GM19025 (cell line): ENCODE measurements around the gene SBNO2.

Experiments used
- ATAC-seq: cut with Tn5 transposase; IDR thresholded peaks from one replicate; pipeline ENCODE4 v1.9.1; 2021; ENCODE audit warnings: mild to moderate bottlenecking, low read depth, moderate library complexity; ENCODE audit not compliant: unreplicated experiment

Gene SBNO2

DNA sequence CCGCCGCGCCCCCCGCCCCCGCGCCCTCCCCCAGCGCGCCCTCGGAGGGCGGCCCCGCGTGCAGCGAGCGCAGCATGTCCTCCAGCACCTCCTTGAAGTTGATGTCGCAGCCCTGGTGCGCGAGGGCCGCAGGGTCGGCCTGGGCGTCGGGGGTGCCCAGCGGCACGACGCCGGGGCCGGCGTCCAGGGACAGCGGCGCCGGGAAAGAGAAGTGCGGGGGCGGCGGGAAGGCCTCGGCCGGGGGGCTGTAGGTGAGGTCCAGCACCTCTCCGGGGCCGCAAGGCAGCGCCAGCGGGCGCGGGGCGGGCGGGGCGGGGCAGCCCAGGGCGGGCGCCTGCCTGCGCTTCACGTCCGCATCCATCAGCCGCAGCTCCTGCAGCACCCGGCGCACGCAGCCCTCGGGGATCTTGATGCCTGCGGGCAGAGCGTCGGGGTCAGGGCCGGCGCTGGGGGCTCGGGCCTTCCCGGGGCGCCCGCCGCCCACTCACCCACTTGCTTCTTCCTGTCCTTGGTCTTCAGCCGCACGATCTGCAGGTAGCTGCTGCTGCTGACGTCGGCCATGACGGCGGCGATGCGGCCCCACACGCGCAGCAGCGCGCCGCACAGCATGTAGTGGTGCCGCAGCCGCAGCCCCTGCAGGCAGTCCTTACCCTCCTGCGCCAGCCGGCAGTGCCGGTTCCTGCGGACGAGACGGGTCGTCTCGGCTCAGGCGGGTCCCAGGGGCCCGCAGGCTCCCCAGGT lies 65.6 kb downstream of the SBNO2 start:
- ATAC-seq = no peak

- ATAC-seq = no peak
These were observed 66.3 kb downstream of the SBNO2 start for GRCh38 chr19:1107661-1108261.

GRCh38 chr19:1106841-1107660 lies 67.0 kb downstream of the SBNO2 start:
- no peak for ATAC-seq

- ATAC-seq = no peak
These were observed 67.9 kb downstream of the SBNO2 start for GRCh38 chr19:1105873-1106840.

- no peak for ATAC-seq
These were observed 68.8 kb downstream of the SBNO2 start for GRCh38 chr19:1105008-1105872.

GRCh38 chr19:1104311-1105007 lies 69.6 kb downstream of the SBNO2 start:
- peak; percentile 20 for ATAC-seq

GRCh38 chr19:1103708-1104310 lies 70.3 kb downstream of the SBNO2 start, which contains the start of gene GPX4:
GPX4 (plus strand) TSS chr19:1103994; CDS start chr19:1104044, 50 bp downstream.
- ATAC-seq = peak; percentile 54

GRCh38 chr19:1103132-1103707 lies 70.8 kb downstream of the SBNO2 start:
- ATAC-seq = no peak

GRCh38 chr19:1102407-1103131 lies 71.5 kb downstream of the SBNO2 start:
- ATAC-seq = peak; percentile 27

DNA sequence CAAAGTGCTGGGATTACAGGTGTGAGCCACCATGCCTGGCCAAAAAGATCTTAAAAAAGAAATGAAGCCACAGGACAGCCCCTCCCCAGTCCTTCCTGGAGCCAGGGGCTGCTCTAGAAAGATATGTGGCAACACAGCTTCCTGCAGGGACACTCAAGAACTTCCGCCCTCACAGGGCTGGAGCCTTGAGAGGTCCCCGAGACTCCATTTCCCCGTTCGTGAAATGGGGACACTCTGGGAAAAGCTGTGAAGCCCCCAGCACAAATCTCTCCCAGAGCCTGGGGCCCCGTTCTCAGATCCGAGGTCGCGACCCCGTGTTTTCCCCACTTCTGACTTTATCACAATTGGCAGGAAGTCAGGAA lies 72.8 kb downstream of the SBNO2 start:
- no peak for ATAC-seq

DNA sequence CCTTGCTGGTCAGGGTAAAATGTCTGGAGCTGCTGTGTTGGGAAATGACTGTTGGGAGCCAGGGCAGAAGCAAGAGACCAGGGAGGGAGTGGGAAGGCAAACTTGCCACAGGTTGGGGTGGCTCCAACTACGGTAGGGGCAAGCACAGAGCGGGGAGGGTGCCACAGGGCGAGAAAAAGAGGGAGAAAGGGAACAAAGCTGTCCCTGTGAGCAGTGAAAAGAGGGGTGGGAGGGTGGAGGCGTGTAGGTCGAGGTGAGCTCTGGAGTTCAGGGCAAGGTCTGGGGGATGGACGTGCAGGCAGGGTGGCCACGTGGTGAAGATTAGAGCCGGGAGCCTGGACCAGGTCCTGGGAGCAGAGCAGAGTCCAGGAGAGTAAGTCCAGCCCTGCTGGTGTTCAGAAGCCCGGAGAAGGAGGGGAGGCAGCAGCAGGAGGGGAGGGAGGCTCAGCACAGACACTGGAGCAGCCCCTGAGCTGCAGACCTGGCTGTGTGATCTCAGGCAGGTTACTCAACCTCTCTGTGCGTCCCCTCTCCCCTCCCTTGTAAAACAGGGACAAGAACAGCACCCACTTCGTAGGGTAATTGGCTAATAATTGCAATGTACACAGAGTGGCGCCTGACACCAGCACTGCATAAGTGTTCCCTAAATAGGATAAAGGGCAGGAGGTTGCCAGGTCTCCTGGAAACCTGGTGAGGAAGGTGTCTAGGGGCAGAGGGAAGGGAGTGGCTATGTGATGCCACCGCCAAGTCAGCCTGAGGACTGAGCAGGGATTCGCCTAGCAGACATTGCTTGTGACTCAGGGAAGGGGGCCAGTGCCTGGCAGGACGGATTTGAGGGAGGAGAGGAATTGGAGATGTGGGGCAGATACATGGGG lies 75.7 kb downstream of the SBNO2 start:
- no peak for ATAC-seq

DNA sequence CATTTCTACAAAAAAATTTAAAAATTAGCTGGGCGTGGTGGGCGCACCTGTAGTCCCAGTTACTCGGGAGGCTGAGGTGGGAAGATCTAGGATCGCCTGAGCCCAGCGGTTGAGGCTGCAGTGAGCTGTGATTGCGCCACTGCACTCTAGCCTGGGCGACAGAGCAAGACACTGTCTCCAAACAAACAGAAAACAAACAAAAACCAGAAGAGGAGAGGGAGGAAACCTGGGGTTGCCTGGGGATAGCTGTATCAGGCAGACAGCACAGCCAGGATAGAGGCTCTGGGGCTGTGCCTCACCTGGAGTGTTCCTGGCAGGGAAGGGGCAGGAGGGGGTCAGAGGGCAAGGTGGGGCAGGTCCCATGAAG lies 76.3 kb downstream of the SBNO2 start:
- no peak for ATAC-seq

GRCh38 chr19:1094978-1095701 lies 78.9 kb downstream of the SBNO2 start, which contains the start of gene POLR2E:
POLR2E (minus strand) TSS chr19:1095375; CDS start chr19:1095315, 60 bp downstream.
- peak; percentile 80 for ATAC-seq

- ATAC-seq = no peak
These were observed 79.5 kb downstream of the SBNO2 start for GRCh38 chr19:1094655-1094977.

DNA sequence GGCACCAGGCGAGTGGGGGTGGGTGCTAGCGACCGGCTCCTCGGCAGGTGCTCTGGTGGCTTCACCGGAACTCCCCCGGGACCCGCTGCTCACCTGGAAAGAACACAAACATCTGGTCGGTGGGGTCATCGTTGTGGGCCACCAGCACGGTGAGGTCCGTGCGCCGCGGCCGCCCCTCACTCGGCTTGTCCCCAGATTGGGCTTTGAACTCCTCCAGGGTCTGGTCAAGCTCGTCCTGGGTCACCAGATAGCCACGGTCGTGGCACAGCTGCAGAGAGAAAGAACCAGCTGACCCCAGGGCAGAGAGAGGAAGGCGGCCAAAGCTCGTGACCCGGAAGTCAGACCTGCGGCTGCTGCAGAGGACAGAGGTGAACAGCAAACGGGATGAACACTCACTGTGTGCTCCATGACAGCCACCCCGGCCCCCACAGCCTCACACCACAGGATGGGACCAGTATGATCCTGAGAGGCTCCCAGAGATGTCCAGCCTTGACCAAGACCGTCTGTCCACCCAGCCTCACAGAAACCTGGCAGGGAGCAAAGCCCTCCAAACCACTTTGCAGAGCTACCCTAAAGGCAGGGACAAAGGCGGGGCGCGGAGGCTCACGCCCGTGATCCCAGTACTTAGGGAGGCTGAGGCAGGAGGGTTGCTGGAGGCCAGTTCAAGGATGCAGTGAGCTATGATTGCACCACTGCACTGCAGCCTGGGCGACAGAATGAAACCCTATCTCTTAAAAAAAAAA lies 80.1 kb downstream of the SBNO2 start:
- no peak for ATAC-seq
